Measurements from ENCODE around the gene SNTB2. TPM values are rescaled to one million over a fixed set of nuclear protein-coding genes. Genes with fewer than 3 reads are reported as not detected.

SNTB2 gene
- total and polyA plus RNA-seq, 4 donors, result 2.1 to 7.8 (median 4.1) TPM

GRCh38 chr16:69273009-69273408 is 86.0 kb downstream of the SNTB2 start (continued):
- TF ChIP-seq ATF3 (IDR thresholded peaks at IDR 0.05) (no peak), REST (IDR thresholded peaks at IDR 0.05) (no peak), JUND (IDR thresholded peaks at IDR 0.05) (no peak)

GRCh38 chr16:69274699-69275235 is 87.8 kb downstream of the SNTB2 start:
- Histone ChIP-seq H3K9me3 (ENCODE audit: control insufficient read depth in 4 of 4, low read length in 3 of 4) (no peaks in the 10 kb centered on the region), H3K9ac (ENCODE audit: low read depth in 1 of 2, low read length in 2 of 2) (no peak overlapping the region), H3K27me3 (ENCODE audit: control insufficient read depth in 4 of 4, insufficient read depth in 4 of 4, low read length in 3 of 4) (no peaks in the 10 kb centered on the region), H3K36me3 (ENCODE audit: control insufficient read depth in 4 of 4, insufficient read depth in 3 of 4, low read depth in 1 of 4, low read length in 3 of 4) (no peaks in the 10 kb centered on the region), H3K4me3 (ENCODE audit: low read depth in 1 of 3, low read length in 3 of 3) (no peak overlapping the region), H3K27ac (ENCODE audit: low read depth in 1 of 2, low read length in 2 of 2) (no peak overlapping the region), H3K4me1 (ENCODE audit: control insufficient read depth in 4 of 4, insufficient read depth in 4 of 4, low read length in 3 of 4) (no peaks in the 10 kb centered on the region)
- TF ChIP-seq HNF4A (conservative IDR thresholded peaks at IDR 0.05) (no peak), GABPA (IDR thresholded peaks at IDR 0.05 in 1 of 2, conservative IDR thresholded peaks at IDR 0.05 in 1 of 2) (no peak), MAX (IDR thresholded peaks at IDR 0.05) (no peak), JUND (IDR thresholded peaks at IDR 0.05) (no peak), TAF1 (conservative IDR thresholded peaks at IDR 0.05) (no peak), ZBTB33 (IDR thresholded peaks at IDR 0.05) (no peak), ATF3 (IDR thresholded peaks at IDR 0.05) (no peak), NR2F2 (IDR thresholded peaks at IDR 0.05) (no peak), CTCF (IDR thresholded peaks at IDR 0.05; ENCODE audit: low read depth, low read length, missing input control) (no peak), RXRA (IDR thresholded peaks at IDR 0.05) (no peak), REST (IDR thresholded peaks at IDR 0.05) (no peak), FOXA2 (IDR thresholded peaks at IDR 0.05) (no peak), YY1 (IDR thresholded peaks at IDR 0.05) (no peak), HNF4G (IDR thresholded peaks at IDR 0.05) (no peak), SP1 (IDR thresholded peaks at IDR 0.05) (no peak), RAD21 (IDR thresholded peaks at IDR 0.05) (no peak), FOXA1 (IDR thresholded peaks at IDR 0.05) (no peak), EGR1 (IDR thresholded peaks at IDR 0.05; ENCODE audit: low read depth in 2 of 2) (no peak)
- WGBS, result 92% methylated on average over 4 of the region's 4 CpGs
- DNase-seq (ENCODE audit: low spot score), result no peak

All from liver (tissue), 9 donors.